GM12878 (cell line): Measurements from ENCODE around the gene OR1S1. TPM values are rescaled to one million over a fixed set of nuclear protein-coding genes. Genes with fewer than 3 reads are reported as not detected.

Experiments used
- ATAC-seq: fragments of 200-7000 bp; cut with Tn5 transposase; 3 replicates; pipeline ENCODE4 v1.9.1; 2020; ENCODE audit warnings: mild to moderate bottlenecking, moderate library complexity
- BruUV-seq: library from RNA; stranded (reverse); fragments of 400-500 nt; replicated peaks from 2 replicates; lab custom pipeline; 2021; lab: Mats Ljungman, UMichigan
- CTCF ChIA-PET: fragments of 300-600 bp; sonication (Branson Sonifier 250); formaldehyde crosslinking; extraction: SDS; loops from one replicate; lab custom pipeline; 2021; ENCODE audit warnings: inconsistent platforms; lab: Yijun Ruan, JAX
- POLR2A ChIA-PET: fragments of 350-600 bp; formaldehyde crosslinking; extraction: SDS; loops from one replicate; lab custom pipeline; 2021; ENCODE audit warnings: inconsistent platforms; lab: Charles Lee
- RAD21 ChIA-PET: fragments of 300-600 bp; sonication (Branson Sonifier 250); formaldehyde crosslinking; loops from one replicate; lab custom pipeline; 2023; ENCODE audit warnings: antibody characterized with exemption; ENCODE audit not compliant: unreplicated experiment; lab: Charles Lee
- SMC1A ChIA-PET: fragments of 300-600 bp; sonication (Branson Sonifier 250); formaldehyde crosslinking; loops from one replicate; lab custom pipeline; 2023; ENCODE audit not compliant: unreplicated experiment, uncharacterized antibody; lab: Charles Lee
- DNase-seq: peaks from one replicate; pipeline ENCODE4 v3.0.0-alpha.2; 2011; ENCODE audit warnings: low read depth, low spot score
- FAIRE-seq: peaks from 3 replicates; lab custom pipeline; 2011; peaks lifted over from hg19 to GRCh38; lab: Jason Lieb, UNC
- H2AFZ ChIP-seq: 2 replicates; pipeline ENCODE4 v1.6.0; 2011; ENCODE audit warnings: low read depth, low read length, control low read depth; ENCODE audit not compliant: control insufficient read depth
- H3K27ac ChIP-seq: 2 replicates; pipeline ENCODE4 v1.5.1; 2011; ENCODE audit warnings: control low read depth; ENCODE audit not compliant: control insufficient read depth, insufficient read depth
- H3K27me3 ChIP-seq, 2 experiments: replicated peaks in 1 of 2; 2 replicates each; pipeline versions ENCODE4 v1.6.0 to v1.6.1; 2011; ENCODE audit warnings: low read length in 1 of 2; ENCODE audit not compliant: control insufficient read depth in 2 of 2, insufficient read depth in 2 of 2
- H3K36me3 ChIP-seq, 2 experiments: 2 replicates each; pipeline ENCODE4 v1.5.1; 2011; ENCODE audit warnings: low read length in 1 of 2; ENCODE audit not compliant: control insufficient read depth in 2 of 2, insufficient read depth in 2 of 2
- H3K4me1 ChIP-seq: 2 replicates; pipeline ENCODE4 v1.6.1; 2011; ENCODE audit warnings: mild to moderate bottlenecking, low read length, moderate library complexity, mixed read lengths; ENCODE audit not compliant: control insufficient read depth, insufficient read depth
- H3K4me2 ChIP-seq: 2 replicates; pipeline ENCODE4 v1.6.0; 2011; ENCODE audit warnings: control low read depth; ENCODE audit not compliant: control insufficient read depth, insufficient read depth
- H3K4me3 ChIP-seq: fragments of 200-600 bp; sonication (generic); 2 replicates; pipeline ENCODE4 v1.5.1; 2016
- H3K79me2 ChIP-seq: 2 replicates; pipeline ENCODE4 v1.6.0; 2011; ENCODE audit warnings: low read length; ENCODE audit not compliant: control insufficient read depth, insufficient read depth
- H3K9ac ChIP-seq: 2 replicates; pipeline ENCODE4 v1.8.0; 2011; ENCODE audit warnings: low read length, control low read depth, mixed read lengths; ENCODE audit not compliant: control insufficient read depth, insufficient read depth
- H3K9me3 ChIP-seq: replicated peaks from 3 replicates; pipeline ENCODE4 v1.5.1; 2011; ENCODE audit warnings: mild to moderate bottlenecking, low read length; ENCODE audit not compliant: control insufficient read depth, insufficient read depth
- H4K20me1 ChIP-seq: 2 replicates; pipeline ENCODE4 v1.6.0; 2011; ENCODE audit not compliant: control insufficient read depth, insufficient read depth
- CREB1 ChIP-seq: IDR thresholded peaks from 2 replicates; pipeline ENCODE4 v1.6.1; 2012; ENCODE audit warnings: low read depth, mild to moderate bottlenecking, inconsistent platforms
- CREM ChIP-seq: IDR thresholded peaks from 2 replicates; pipeline ENCODE4 v1.6.1; 2014; ENCODE audit warnings: antibody characterized with exemption, low read depth
- E2F4 ChIP-seq: IDR thresholded peaks from 2 replicates; pipeline ENCODE4 v1.6.1; 2012; ENCODE audit warnings: low read depth, low read length, improper control_type of control experiment
- E4F1 ChIP-seq: fragments of 450-650 bp; IDR thresholded peaks from 2 replicates; pipeline ENCODE4 v1.6.1; 2018; ENCODE audit warnings: borderline replicate concordance, mild to moderate bottlenecking; ENCODE audit not compliant: partially characterized antibody
- RELA ChIP-seq: fragments of 450-650 bp; IDR thresholded peaks from 2 replicates; pipeline ENCODE4 v1.8.0; 2014; ENCODE audit warnings: borderline replicate concordance; ENCODE audit not compliant: partially characterized antibody
- SIN3A ChIP-seq: IDR thresholded peaks from 2 replicates; pipeline ENCODE4 v1.6.1; 2012; ENCODE audit warnings: low read depth, low read length, improper control_type of control experiment
- SPI1 ChIP-seq: IDR thresholded peaks from 2 replicates; pipeline ENCODE4 v1.6.1; 2011; ENCODE audit warnings: low read depth, mild to moderate bottlenecking, low read length, moderate library complexity, borderline replicate concordance; ENCODE audit not compliant: insufficient read depth
- SREBF2 ChIP-seq: IDR thresholded peaks from 2 replicates; pipeline ENCODE4 v1.6.1; 2012; ENCODE audit warnings: mild to moderate bottlenecking, low read length
- WRNIP1 ChIP-seq: IDR thresholded peaks from 2 replicates; pipeline ENCODE4 v1.6.1; 2011; ENCODE audit warnings: low read depth, low read length, improper control_type of control experiment, borderline replicate concordance
- ZNF592 ChIP-seq: fragments of 450-650 bp; IDR thresholded peaks from 2 replicates; pipeline ENCODE4 v1.6.1; 2017; ENCODE audit warnings: mild to moderate bottlenecking, moderate library complexity
- WGBS: methylation state at CpG from one replicate; pipeline ENCODE4 v1.1.6; 2016; ENCODE audit warnings: low lambda C conversion rate; ENCODE audit not compliant: insufficient replicate concordance, insufficient coverage; ENCODE audit errors: missing lambda C conversion rate; 5-methylcytosine and 5-hydroxymethylcytosine counted together
- in situ Hi-C: fragments of 300-500 bp; cut with MboI; formaldehyde crosslinking; loops from 9 replicates; pipeline ENCODE4 v1.14.3; 2018; ENCODE audit warnings: mixed read lengths
- intact Hi-C: fragments of 100-400 bp; cut with micrococcal nuclease; formaldehyde crosslinking; loops from one replicate; pipeline ENCODE4 v1.14.2; 2022; ENCODE audit not compliant: unreplicated experiment
- polyA plus RNA-seq, 11 experiments: library from polyadenylated mRNA; depleted of rRNA in 4 of 11; unstranded in 6 of 11; stranded (reverse) in 5 of 11; fragments of >200 nt; fragmentation: Nextera tagmentation in 4 of 11; fragmentation: Illumina TruSeq in 1 of 11; extraction: Ambion mirVana in 4 of 11; extraction: Trizol in 1 of 11; gene quantifications; 1 replicate in 1 of 11; 2 replicates in 10 of 11; pipeline versions ENCODE4 v1.2.1 to v1.2.3, GENCODE V29; 2011 to 2016; ENCODE audit warnings: inconsistent platforms in 2 of 11, missing spikeins in 2 of 11, low read depth in 1 of 11
- total RNA-seq, 4 experiments: library from RNA; depleted of rRNA in 3 of 4; stranded (reverse); fragments of >200 nt in 3 of 4; fragmentation: Illumina TruSeq in 1 of 4; extraction: Trizol in 1 of 4; gene quantifications; 2 replicates each; pipeline versions ENCODE4 v1.2.1 to v1.2.3, GENCODE V29; 2013 to 2021
- TF ChIP-seq, protein P1 (sequence below): fragments of 450-650 bp; IDR thresholded peaks from 2 replicates; pipeline ENCODE4 v1.6.1; 2017; ENCODE audit warnings: mild to moderate bottlenecking

Gene OR1S1
- total and polyA plus RNA-seq, 10 of the 15 experiments (the other 5 are each of a cell fraction or from before 2014, with no cell fraction given), result not detected

GRCh38 chr11:58243954-58244353 is 31.4 kb downstream of the OR1S1 start:
- no peak overlapping the region for H3K4me2 ChIP-seq
- ChIA-PET SMC1A (no interaction called here), CTCF (interaction anchor here (0.7 kb wide), 1 partner anchor 13 kb away, joined by 4 read pairs; no protein-coding TSS in a partner anchor), POLR2A (no interaction called here), RAD21 (no interaction called here)
- H3K27me3 ChIP-seq, result no peaks in the 10 kb centered on the region
- H3K9ac ChIP-seq, result no peak overlapping the region
- intact Hi-C loops, result no loop called here
- H2AFZ ChIP-seq, result no peak overlapping the region
- H4K20me1 ChIP-seq, result no peaks in the 10 kb centered on the region
- no peak overlapping the region for H3K27ac ChIP-seq
- no peaks in the 10 kb centered on the region for H3K9me3 ChIP-seq
- DNase-seq (no peak), ATAC-seq (no peak), FAIRE-seq (no peak)
- no TSS peak for BruUV-seq
- no peaks in the 10 kb centered on the region for H3K79me2 ChIP-seq
- no peaks in the 10 kb centered on the region for H3K4me1 ChIP-seq
- WGBS, result 94% methylated on average over 2 of the region's 2 CpGs
- in situ Hi-C loops, result no loop called here
- no peak overlapping the region for H3K4me3 ChIP-seq
- no peaks in the 10 kb centered on the region for H3K36me3 ChIP-seq
- TF ChIP-seq E2F4, result no peak
- TF ChIP-seq, protein P1, sequence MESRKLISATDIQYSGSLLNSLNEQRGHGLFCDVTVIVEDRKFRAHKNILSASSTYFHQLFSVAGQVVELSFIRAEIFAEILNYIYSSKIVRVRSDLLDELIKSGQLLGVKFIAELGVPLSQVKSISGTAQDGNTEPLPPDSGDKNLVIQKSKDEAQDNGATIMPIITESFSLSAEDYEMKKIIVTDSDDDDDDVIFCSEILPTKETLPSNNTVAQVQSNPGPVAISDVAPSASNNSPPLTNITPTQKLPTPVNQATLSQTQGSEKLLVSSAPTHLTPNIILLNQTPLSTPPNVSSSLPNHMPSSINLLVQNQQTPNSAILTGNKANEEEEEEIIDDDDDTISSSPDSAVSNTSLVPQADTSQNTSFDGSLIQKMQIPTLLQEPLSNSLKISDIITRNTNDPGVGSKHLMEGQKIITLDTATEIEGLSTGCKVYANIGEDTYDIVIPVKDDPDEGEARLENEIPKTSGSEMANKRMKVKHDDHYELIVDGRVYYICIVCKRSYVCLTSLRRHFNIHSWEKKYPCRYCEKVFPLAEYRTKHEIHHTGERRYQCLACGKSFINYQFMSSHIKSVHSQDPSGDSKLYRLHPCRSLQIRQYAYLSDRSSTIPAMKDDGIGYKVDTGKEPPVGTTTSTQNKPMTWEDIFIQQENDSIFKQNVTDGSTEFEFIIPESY, result no peak
- no peak for TF ChIP-seq WRNIP1
- no peak for TF ChIP-seq SREBF2
- no peak for TF ChIP-seq E4F1
- TF ChIP-seq SPI1, result no peak
- no peak for TF ChIP-seq RELA
- TF ChIP-seq CREM, result no peak
- no peak for TF ChIP-seq SIN3A
- no peak for TF ChIP-seq CREB1
- TF ChIP-seq ZNF592, result no peak
